DND-41 (cell line): Measurements from ENCODE around the gene EIF4G3.

Source experiments
- CTCF ChIP-seq: IDR thresholded peaks from 2 replicates; pipeline ENCODE4 v1.5.1; 2012; ENCODE audit warnings: borderline replicate concordance, low read length, moderate library complexity, mild to moderate bottlenecking; ENCODE audit not compliant: poor library complexity, severe bottlenecking; ENCODE audit errors: extremely low read depth
- EZH2 ChIP-seq: IDR thresholded peaks from 3 replicates; pipeline ENCODE4 v1.6.1; 2012; ENCODE audit warnings: borderline replicate concordance, low read depth, mild to moderate bottlenecking, moderate library complexity, low read length, inconsistent platforms; ENCODE audit not compliant: severe bottlenecking

GRCh38 chr1:21129407-21129806, 47.3 kb downstream of the EIF4G3 start:
- TF ChIP-seq CTCF, result no peak
- TF ChIP-seq EZH2, result no peak
